HCT116 (cell line): ENCODE results near the gene FOXS1. TPM values are rescaled to one million over a fixed set of nuclear protein-coding genes. Genes with fewer than 3 reads are reported as not detected.

ENCODE experiments used
- ATAC-seq: fragments of 200-7000 bp; cut with Tn5 transposase; 2 replicates; pipeline ENCODE4 v1.9.1; 2020; ENCODE audit warnings: mild to moderate bottlenecking, moderate library complexity
- BruUV-seq: library from RNA; stranded (reverse); fragments of 400-500 nt; replicated peaks from 2 replicates; lab custom pipeline; 2021; lab: Mats Ljungman, UMichigan
- CTCF ChIA-PET: fragments of 300-600 bp; sonication (Branson Sonifier 250); formaldehyde crosslinking; loops from one replicate; lab custom pipeline; 2021; ENCODE audit warnings: antibody characterized with exemption; lab: Charles Lee
- POLR2A ChIA-PET: fragments of 300-600, 350-600 bp; sonication (Branson Sonifier 250); formaldehyde crosslinking; loops from one replicate; lab custom pipeline; 2021; ENCODE audit warnings: antibody characterized with exemption; lab: Charles Lee
- RAD21 ChIA-PET, 2 experiments: fragments of 300-600 bp; sonication (Branson Sonifier 250); formaldehyde crosslinking; loops; one replicate each; lab custom pipeline; 2023; ENCODE audit warnings: low total read pairs in 2 of 2; ENCODE audit not compliant: uncharacterized antibody in 2 of 2, unreplicated experiment in 2 of 2, low non-redundant PET in 1 of 2; lab: Charles Lee
- DNase-seq: peaks from one replicate; pipeline ENCODE4 v3.0.0-alpha.2; 2010; ENCODE audit warnings: low read depth, low spot score
- H2AFZ ChIP-seq: fragments of 200-600 bp; shearing (Covaris generic), sonication (generic); 2 replicates; pipeline ENCODE4 v1.6.1; 2017; ENCODE audit warnings: low read depth, mixed run types, mixed read lengths, antibody characterized with exemption, low read length; ENCODE audit not compliant: poor library complexity, severe bottlenecking
- H3K27ac ChIP-seq: 2 replicates; pipeline ENCODE4 v1.5.1; 2012; ENCODE audit warnings: low read depth, low read length
- H3K27me3 ChIP-seq: fragments of 200-600 bp; sonication (generic); 2 replicates; pipeline ENCODE4 v1.6.1; 2016; ENCODE audit warnings: mixed run types, low read length, mixed read lengths; ENCODE audit not compliant: insufficient read depth
- H3K36me3 ChIP-seq, 2 experiments: fragments of 200-500 bp in 1 of 2; fragments of 200-600 bp in 1 of 2; sonication (Bioruptor generic) in 1 of 2; sonication (generic) in 1 of 2; 2 replicates each; pipeline versions ENCODE4 v1.5.1 to v1.6.1; 2014 to 2016; ENCODE audit warnings: low read length in 2 of 2, inconsistent platforms in 1 of 2, mixed read lengths in 1 of 2, mixed run types in 1 of 2; ENCODE audit not compliant: insufficient read depth in 2 of 2, control insufficient read depth in 1 of 2
- H3K4me1 ChIP-seq, 2 experiments: fragments of 200-600 bp in 1 of 2; sonication (generic) in 1 of 2; 2 replicates each; pipeline versions ENCODE4 v1.5.1 to v1.6.1; 2012 to 2017; ENCODE audit warnings: low read length in 2 of 2, inconsistent platforms in 1 of 2, mild to moderate bottlenecking in 1 of 2, mixed read lengths in 1 of 2, mixed run types in 1 of 2, moderate library complexity in 1 of 2; ENCODE audit not compliant: insufficient read depth in 2 of 2, control insufficient read depth in 1 of 2
- H3K4me2 ChIP-seq: fragments of 200-600 bp; sonication (generic); 2 replicates; pipeline ENCODE4 v1.6.1; 2017; ENCODE audit warnings: mixed run types, low read length, mixed read lengths
- H3K4me3 ChIP-seq, 2 experiments: fragments of 200-600 bp in 1 of 2; sonication (generic) in 1 of 2; replicated peaks in 1 of 2; 2 replicates each; pipeline ENCODE4 v1.5.1; 2011 to 2016; ENCODE audit warnings: low read length in 2 of 2, control low read depth in 1 of 2, low read depth in 1 of 2, mild to moderate bottlenecking in 1 of 2, mixed read lengths in 1 of 2, mixed run types in 1 of 2
- H3K79me2 ChIP-seq: fragments of 200-600 bp; sonication (generic); 2 replicates; pipeline ENCODE4 v1.6.1; 2017; ENCODE audit warnings: mild to moderate bottlenecking, mixed run types, low read length, moderate library complexity, mixed read lengths; ENCODE audit not compliant: insufficient read depth
- H3K9ac ChIP-seq: fragments of 200-600 bp; sonication (generic); 2 replicates; pipeline ENCODE4 v1.6.1; 2016; ENCODE audit warnings: low read length, mixed read lengths
- H3K9me2 ChIP-seq: fragments of 200-600 bp; sonication (generic), shearing (Covaris generic); 2 replicates; pipeline ENCODE4 v1.6.1; 2017; ENCODE audit warnings: mixed run types, mild to moderate bottlenecking, moderate library complexity; ENCODE audit not compliant: insufficient read depth
- H3K9me3 ChIP-seq, 2 experiments: fragments of 200-500 bp in 1 of 2; fragments of 200-600 bp in 1 of 2; sonication (Bioruptor generic) in 1 of 2; sonication (generic) in 1 of 2; 2 replicates each; pipeline ENCODE4 v1.6.1; 2014 to 2017; ENCODE audit warnings: low read length in 2 of 2, mixed read lengths in 2 of 2, inconsistent platforms in 1 of 2, low read depth in 1 of 2, mild to moderate bottlenecking in 1 of 2, mixed run types in 1 of 2, moderate library complexity in 1 of 2; ENCODE audit not compliant: control insufficient read depth in 1 of 2, insufficient read depth in 1 of 2
- H4K20me1 ChIP-seq: fragments of 200-600 bp; sonication (generic), shearing (Covaris generic); 2 replicates; pipeline ENCODE4 v1.6.1; 2017; ENCODE audit warnings: mixed run types, mild to moderate bottlenecking, moderate library complexity; ENCODE audit not compliant: insufficient read depth
- ATF3 ChIP-seq: IDR thresholded peaks from 2 replicates; pipeline ENCODE4 v1.6.1; 2012
- CBX3 ChIP-seq: IDR thresholded peaks from 2 replicates; pipeline ENCODE4 v1.6.1; 2012; ENCODE audit warnings: low read depth
- CEBPB ChIP-seq: IDR thresholded peaks from 2 replicates; pipeline ENCODE4 v1.6.1; 2012; ENCODE audit warnings: low read depth
- EZH2 ChIP-seq: fragments of 200-600 bp; sonication (generic); IDR thresholded peaks from 2 replicates; pipeline ENCODE4 v1.6.1; 2017; ENCODE audit warnings: antibody characterized with exemption, mixed run types
- EZH2phosphoT487 ChIP-seq: fragments of 200-600 bp; IDR thresholded peaks from 2 replicates; pipeline ENCODE4 v1.6.1; 2018; ENCODE audit warnings: antibody characterized with exemption, borderline replicate concordance
- JUND ChIP-seq: IDR thresholded peaks from 2 replicates; pipeline ENCODE4 v1.6.1; 2012
- MAX ChIP-seq: IDR thresholded peaks from 2 replicates; pipeline ENCODE4 v1.6.1; 2012
- POLR2A ChIP-seq: IDR thresholded peaks from 2 replicates; pipeline ENCODE4 v1.7.0; 2011; ENCODE audit warnings: borderline replicate concordance; ENCODE audit not compliant: insufficient read depth, insufficient read length; ENCODE audit errors: extremely low read depth
- POLR2AphosphoS5 ChIP-seq: IDR thresholded peaks from 2 replicates; pipeline ENCODE4 v1.6.1; 2011; ENCODE audit warnings: mild to moderate bottlenecking, low read depth, low read length, moderate library complexity
- RAD21 ChIP-seq: IDR thresholded peaks from 2 replicates; pipeline ENCODE4 v1.6.1; 2012; ENCODE audit warnings: low read depth, mild to moderate bottlenecking
- SP1 ChIP-seq: IDR thresholded peaks from 2 replicates; pipeline ENCODE4 v1.6.1; 2012; ENCODE audit warnings: low read depth
- TCF7L2 ChIP-seq: IDR thresholded peaks from 2 replicates; pipeline ENCODE4 v1.7.0; 2011; ENCODE audit warnings: borderline replicate concordance, inconsistent platforms; ENCODE audit not compliant: insufficient read depth, insufficient read length; ENCODE audit errors: extremely low read depth
- YY1 ChIP-seq: IDR thresholded peaks from 2 replicates; pipeline ENCODE4 v1.6.1; 2011; ENCODE audit warnings: low read length, low read depth, moderate library complexity, mild to moderate bottlenecking; ENCODE audit not compliant: insufficient replicate concordance; ENCODE audit errors: extremely low read depth
- ZBTB33 ChIP-seq: IDR thresholded peaks from 2 replicates; pipeline ENCODE4 v1.6.1; 2011; ENCODE audit warnings: mild to moderate bottlenecking, low read length, moderate library complexity; ENCODE audit not compliant: insufficient replicate concordance; ENCODE audit errors: extremely low read depth
- ZFX ChIP-seq: fragments of 450-650 bp; IDR thresholded peaks from 2 replicates; pipeline ENCODE4 v1.6.1; 2017
- ZNF274 ChIP-seq: fragments of 200-500 bp; sonication (Bioruptor generic); IDR thresholded peaks from 2 replicates; pipeline ENCODE4 v1.6.1; 2014; ENCODE audit warnings: mild to moderate bottlenecking, low read depth, low read length, inconsistent platforms
- intact Hi-C: fragments of 100-400 bp; cut with micrococcal nuclease; formaldehyde crosslinking; loops from 2 replicates; pipeline ENCODE4 v1.10.0; 2022
- total RNA-seq: library from RNA; stranded (reverse); gene quantifications from one replicate; pipeline ENCODE4 v1.2.1, GENCODE V29; 2021; ENCODE audit not compliant: unreplicated experiment
- TF ChIP-seq, protein P1 (sequence below): IDR thresholded peaks from 2 replicates; pipeline ENCODE4 v1.6.1; 2012; ENCODE audit warnings: low read depth
- TF ChIP-seq, protein P2 (sequence below), 3 experiments: fragments of 200-600 bp in 1 of 3; sonication (generic) in 1 of 3; IDR thresholded peaks in 2 of 3; conservative IDR thresholded peaks in 1 of 3; 2 replicates each; pipeline ENCODE4 v1.5.1; 2012 to 2017; ENCODE audit warnings: low read depth in 2 of 3, low read length in 2 of 3, antibody characterized with exemption in 1 of 3, borderline replicate concordance in 1 of 3, control low read depth in 1 of 3, mild to moderate bottlenecking in 1 of 3, mixed read lengths in 1 of 3, mixed run types in 1 of 3, moderate library complexity in 1 of 3; ENCODE audit not compliant: insufficient read depth in 1 of 3

Gene FOXS1
- total RNA-seq, 1 experiment from 2014 or later, result not detected

GRCh38 chr20:31833931-31834521 lies 11.4 kb downstream of the FOXS1 start:
- ATAC-seq (no peak), DNase-seq (no peak)
- H3K36me3 ChIP-seq, result no peaks in the 10 kb centered on the region
- H3K4me1 ChIP-seq, result peaks cover 15 to 40% of the 10 kb centered on the region in 2 experiments
- CTCF ChIA-PET, result interaction anchor here (0.8 to 1.8 kb wide), 4 partner anchors 11 to 257 kb away, joined by 3 to 5 read pairs (median 4); no protein-coding TSS in a partner anchor
- intact Hi-C loops, result no loop called here
- no TSS peak for BruUV-seq
- H3K4me3 ChIP-seq, result no peak overlapping the region
- H3K9me3 ChIP-seq, result no peaks in the 10 kb centered on the region
- no peaks in the 10 kb centered on the region for H4K20me1 ChIP-seq
- TF ChIP-seq RAD21 (no peak), JUND (no peak), ATF3 (no peak), ZBTB33 (no peak), MAX (no peak), EZH2 (no peak), ZNF274 (no peak), YY1 (no peak), CEBPB (no peak), CBX3 (no peak), SP1 (no peak), ZFX (no peak), POLR2A (no peak), TCF7L2 (no peak), POLR2AphosphoS5 (no peak), EZH2phosphoT487 (no peak)
- TF ChIP-seq, protein P1, sequence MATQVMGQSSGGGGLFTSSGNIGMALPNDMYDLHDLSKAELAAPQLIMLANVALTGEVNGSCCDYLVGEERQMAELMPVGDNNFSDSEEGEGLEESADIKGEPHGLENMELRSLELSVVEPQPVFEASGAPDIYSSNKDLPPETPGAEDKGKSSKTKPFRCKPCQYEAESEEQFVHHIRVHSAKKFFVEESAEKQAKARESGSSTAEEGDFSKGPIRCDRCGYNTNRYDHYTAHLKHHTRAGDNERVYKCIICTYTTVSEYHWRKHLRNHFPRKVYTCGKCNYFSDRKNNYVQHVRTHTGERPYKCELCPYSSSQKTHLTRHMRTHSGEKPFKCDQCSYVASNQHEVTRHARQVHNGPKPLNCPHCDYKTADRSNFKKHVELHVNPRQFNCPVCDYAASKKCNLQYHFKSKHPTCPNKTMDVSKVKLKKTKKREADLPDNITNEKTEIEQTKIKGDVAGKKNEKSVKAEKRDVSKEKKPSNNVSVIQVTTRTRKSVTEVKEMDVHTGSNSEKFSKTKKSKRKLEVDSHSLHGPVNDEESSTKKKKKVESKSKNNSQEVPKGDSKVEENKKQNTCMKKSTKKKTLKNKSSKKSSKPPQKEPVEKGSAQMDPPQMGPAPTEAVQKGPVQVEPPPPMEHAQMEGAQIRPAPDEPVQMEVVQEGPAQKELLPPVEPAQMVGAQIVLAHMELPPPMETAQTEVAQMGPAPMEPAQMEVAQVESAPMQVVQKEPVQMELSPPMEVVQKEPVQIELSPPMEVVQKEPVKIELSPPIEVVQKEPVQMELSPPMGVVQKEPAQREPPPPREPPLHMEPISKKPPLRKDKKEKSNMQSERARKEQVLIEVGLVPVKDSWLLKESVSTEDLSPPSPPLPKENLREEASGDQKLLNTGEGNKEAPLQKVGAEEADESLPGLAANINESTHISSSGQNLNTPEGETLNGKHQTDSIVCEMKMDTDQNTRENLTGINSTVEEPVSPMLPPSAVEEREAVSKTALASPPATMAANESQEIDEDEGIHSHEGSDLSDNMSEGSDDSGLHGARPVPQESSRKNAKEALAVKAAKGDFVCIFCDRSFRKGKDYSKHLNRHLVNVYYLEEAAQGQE, result no peak
- TF ChIP-seq, protein P2, sequence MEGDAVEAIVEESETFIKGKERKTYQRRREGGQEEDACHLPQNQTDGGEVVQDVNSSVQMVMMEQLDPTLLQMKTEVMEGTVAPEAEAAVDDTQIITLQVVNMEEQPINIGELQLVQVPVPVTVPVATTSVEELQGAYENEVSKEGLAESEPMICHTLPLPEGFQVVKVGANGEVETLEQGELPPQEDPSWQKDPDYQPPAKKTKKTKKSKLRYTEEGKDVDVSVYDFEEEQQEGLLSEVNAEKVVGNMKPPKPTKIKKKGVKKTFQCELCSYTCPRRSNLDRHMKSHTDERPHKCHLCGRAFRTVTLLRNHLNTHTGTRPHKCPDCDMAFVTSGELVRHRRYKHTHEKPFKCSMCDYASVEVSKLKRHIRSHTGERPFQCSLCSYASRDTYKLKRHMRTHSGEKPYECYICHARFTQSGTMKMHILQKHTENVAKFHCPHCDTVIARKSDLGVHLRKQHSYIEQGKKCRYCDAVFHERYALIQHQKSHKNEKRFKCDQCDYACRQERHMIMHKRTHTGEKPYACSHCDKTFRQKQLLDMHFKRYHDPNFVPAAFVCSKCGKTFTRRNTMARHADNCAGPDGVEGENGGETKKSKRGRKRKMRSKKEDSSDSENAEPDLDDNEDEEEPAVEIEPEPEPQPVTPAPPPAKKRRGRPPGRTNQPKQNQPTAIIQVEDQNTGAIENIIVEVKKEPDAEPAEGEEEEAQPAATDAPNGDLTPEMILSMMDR (IDR thresholded peaks at IDR 0.05 in 2 of 3, conservative IDR thresholded peaks at IDR 0.05 in 1 of 3; ENCODE audit: borderline replicate concordance in 1 of 3, insufficient read depth in 1 of 3, low read depth in 2 of 3, low read length in 2 of 3), result no peak
- H3K27me3 ChIP-seq, result no peaks in the 10 kb centered on the region
- no peaks in the 10 kb centered on the region for H3K79me2 ChIP-seq
- H3K9me2 ChIP-seq, result no peaks in the 10 kb centered on the region
- H3K9ac ChIP-seq, result no peak overlapping the region
- POLR2A ChIA-PET, result no interaction called here
- RAD21 ChIA-PET, result interaction anchor here in 1 of 2 experiments (0.6 kb wide), 1 partner anchor 277 kb away, joined by 7 read pairs; no protein-coding TSS in a partner anchor
- no peak overlapping the region for H3K4me2 ChIP-seq
- H3K27ac ChIP-seq, result no peak overlapping the region
- H2AFZ ChIP-seq, result no peak overlapping the region
